ENCODE data around the gene RNASE13. TPM values are rescaled to one million over a fixed set of nuclear protein-coding genes. Genes with fewer than 3 reads are reported as not detected.

The RNASE13 gene
- total RNA-seq, 2 donors from 2014 or later, result not detected

DNA sequence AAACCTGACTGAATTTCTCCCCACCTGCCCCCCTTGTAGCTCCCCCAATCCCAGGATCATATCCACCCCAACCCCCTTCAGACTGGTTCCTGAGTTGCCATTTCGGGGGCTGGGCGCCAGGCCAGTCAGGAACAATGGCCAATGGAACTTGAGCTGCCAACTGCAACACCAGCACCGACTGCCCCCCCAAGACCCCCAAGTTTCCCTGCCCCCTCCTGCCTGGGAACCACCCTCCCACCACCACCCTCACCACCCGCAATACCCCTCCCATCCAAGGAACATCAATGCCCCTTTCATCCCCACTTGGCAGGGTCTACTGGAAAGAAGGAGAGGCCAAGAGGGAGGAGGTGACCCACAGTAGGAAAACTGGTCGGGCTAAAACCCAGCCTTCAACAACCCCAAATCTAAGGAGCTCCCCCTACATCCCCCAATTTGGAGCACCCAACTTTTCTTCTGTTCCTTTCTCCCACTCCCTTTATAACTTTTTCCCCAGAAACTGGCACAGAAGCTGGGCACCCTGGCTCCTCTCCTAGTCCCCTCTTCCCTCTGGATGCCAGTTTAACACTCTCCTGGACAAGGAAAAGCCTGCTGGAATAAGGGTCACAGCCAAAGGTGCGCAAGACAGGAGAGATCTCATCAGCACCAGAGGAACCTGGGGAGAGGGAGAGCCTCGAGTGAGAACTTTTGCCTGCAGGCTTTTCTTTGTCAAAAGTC is 8.2 kb downstream of the RNASE13 start:
- ATAC-seq, result no peak
- Histone ChIP-seq H3K4me3 (no peak overlapping the region), H3K9me3 (no peaks in the 10 kb centered on the region), H3K27ac (peak overlapping the region; percentile 69 to 77 (median 74)), H3K4me1 (peaks cover 33% of the 10 kb centered on the region), H3K36me3 (replicated peaks in 1 of 2; ENCODE audit: insufficient read depth in 1 of 2, low read depth in 2 of 2) (no peaks in the 10 kb centered on the region), H3K27me3 (no peaks in the 10 kb centered on the region)
- intact Hi-C loops (cut with DNase I), result no loop called here
- no peak for DNase-seq
- TF ChIP-seq POLR2A (IDR thresholded peaks at IDR 0.05), result no peak
- TF ChIP-seq CTCF (IDR thresholded peaks at IDR 0.05), result no peak
- WGBS, 2 donors, result 53 to 59% methylated on average over 5 to 7 of the region's 7 CpGs

- peaks cover 33% of the 10 kb centered on the region for H3K4me1 ChIP-seq
- peak in 1 of 7 experiments; percentile 12 for TF ChIP-seq CTCF (IDR thresholded peaks at IDR 0.05)
- no peak for TF ChIP-seq POLR2A (IDR thresholded peaks at IDR 0.05)
- intact Hi-C loops (cut with DNase I), result no loop called here
- no peaks in the 10 kb centered on the region for H3K36me3 ChIP-seq (replicated peaks in 1 of 2; ENCODE audit: insufficient read depth in 1 of 2, low read depth in 2 of 2)
- H3K27ac ChIP-seq, result peak overlapping the region; percentile 69 to 77 (median 74)
- DNase-seq, result peak; percentile 47 to 69 (median 58)
- no peaks in the 10 kb centered on the region for H3K9me3 ChIP-seq
- H3K4me3 ChIP-seq, result peak overlapping the region; percentile 26 to 46
- H3K27me3 ChIP-seq, result no peaks in the 10 kb centered on the region
- ATAC-seq, result peak; percentile 27
- WGBS, 2 donors, result 19 to 24% methylated on average over 22 to 34 of the region's 58 CpGs
Measured at GRCh38 chr14:21025371-21026273, 9.0 kb downstream of the RNASE13 start.

DNA sequence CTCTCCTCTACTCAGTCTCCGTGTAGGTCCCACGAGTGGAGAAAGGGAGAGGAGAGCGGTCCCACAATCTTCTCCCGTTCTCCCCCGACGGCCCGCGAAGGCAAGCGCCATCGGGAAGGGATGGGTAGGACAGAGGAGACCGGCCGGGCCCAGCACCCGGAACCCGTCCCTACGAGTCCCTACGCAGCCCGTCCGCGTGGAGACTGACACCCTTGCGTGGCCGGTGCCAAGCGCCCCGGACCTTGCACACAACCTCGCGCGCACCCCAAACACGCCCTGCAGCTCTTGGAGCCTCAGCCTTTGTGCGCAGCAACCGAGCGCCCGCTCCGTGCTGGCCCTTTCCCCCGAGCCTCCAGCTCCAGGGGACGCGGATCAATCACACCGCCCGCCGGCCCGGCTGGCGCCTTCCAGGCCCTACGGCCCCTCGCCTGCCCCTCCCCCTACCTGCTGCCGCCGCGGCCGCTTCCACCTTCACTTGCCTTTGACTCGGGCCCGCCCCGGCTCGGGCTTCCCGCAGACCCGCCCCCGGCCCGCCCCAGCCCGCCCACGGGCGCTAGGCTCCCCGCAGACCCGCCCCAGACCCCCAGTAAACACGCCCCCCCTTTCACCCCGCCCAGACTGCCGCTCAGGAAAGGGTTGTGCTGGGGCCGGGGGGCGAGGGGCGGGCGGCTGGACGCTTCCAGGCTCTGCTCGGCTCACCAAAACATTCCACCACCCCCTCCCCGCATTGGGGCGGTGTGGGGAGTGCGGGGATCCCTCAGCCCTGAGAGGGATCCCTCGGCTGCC is 9.8 kb downstream of the RNASE13 start, which contains the start of gene NDRG2:
Gene NDRG2, minus strand, starts transcription at position 477 of the 786 bp plus-strand sequence. CDS start 1,746 bp downstream, outside the sequence.
- Histone ChIP-seq H3K27ac (peak within 1 kb of the TSS; percentile 69 to 77 (median 74)), H3K27me3 (no peaks in the 10 kb centered on the region), H3K4me1 (peaks cover 33% of the 10 kb centered on the region), H3K9me3 (no peaks in the 10 kb centered on the region), H3K36me3 (replicated peaks in 1 of 2; ENCODE audit: insufficient read depth in 1 of 2, low read depth in 2 of 2) (peaks cover 0 to 3% of the 10 kb centered on the region in 2 donors), H3K4me3 (peak within 1 kb of the TSS; percentile 26 to 46)
- DNase-seq, result peak; percentile 83 to 91 (median 88)
- peak; percentile 88 for ATAC-seq
- peak; percentile 45 to 65 (median 62) for TF ChIP-seq POLR2A (IDR thresholded peaks at IDR 0.05)
- no peak for TF ChIP-seq CTCF (IDR thresholded peaks at IDR 0.05)
- WGBS, 2 donors, result 0 to 1% methylated on average over 34 to 61 of the region's 72 CpGs
- intact Hi-C loops (cut with DNase I), result no loop called here

DNA sequence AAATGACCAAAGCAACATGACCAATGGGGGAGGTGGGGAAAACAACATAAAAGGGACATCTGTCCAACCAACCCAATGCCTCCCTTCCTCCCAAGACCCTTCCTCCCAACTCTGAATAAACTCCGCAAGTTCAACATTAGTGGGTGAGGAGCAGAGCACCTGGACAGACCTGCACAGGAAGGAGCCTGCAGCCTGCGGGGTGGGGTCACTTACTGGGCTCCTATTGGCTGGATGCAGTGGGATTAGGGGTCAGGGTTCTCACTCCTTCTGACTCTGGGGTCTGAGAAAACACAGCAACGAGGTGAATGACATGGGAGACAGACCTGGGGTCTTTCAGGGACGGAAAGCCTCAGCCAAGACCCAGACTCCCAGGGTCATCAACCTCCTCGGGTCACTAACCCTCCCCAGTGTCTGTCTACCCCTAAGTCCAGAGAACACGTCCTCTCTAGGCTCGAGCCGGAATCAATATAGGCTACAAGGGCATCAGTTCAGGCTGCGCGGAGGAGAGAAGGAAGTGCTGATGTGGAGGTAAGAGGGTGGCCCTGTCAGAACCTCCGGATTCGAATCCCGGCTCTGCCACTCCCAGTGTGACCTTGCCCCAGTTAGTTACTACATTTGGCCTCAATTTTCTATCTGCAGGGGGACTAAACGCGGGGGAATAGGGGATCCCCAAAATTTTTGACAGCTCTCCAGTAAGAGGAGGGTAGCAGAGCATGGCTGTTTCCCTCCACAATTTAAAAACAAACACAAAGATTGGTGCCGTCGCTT is 10.6 kb downstream of the RNASE13 start:
- Histone ChIP-seq H3K4me1 (peaks cover 33% of the 10 kb centered on the region), H3K4me3 (peak overlapping the region; percentile 26 to 46), H3K27me3 (no peaks in the 10 kb centered on the region), H3K27ac (peak overlapping the region; percentile 69 to 77 (median 74)), H3K9me3 (no peaks in the 10 kb centered on the region), H3K36me3 (replicated peaks in 1 of 2; ENCODE audit: insufficient read depth in 1 of 2, low read depth in 2 of 2) (peaks cover 0 to 7% of the 10 kb centered on the region in 2 donors)
- WGBS, 2 donors, result 9 to 13% methylated on average over 17 of the region's 17 CpGs
- ATAC-seq, result peak; percentile 36
- intact Hi-C loops (cut with DNase I), result no loop called here
- TF ChIP-seq CTCF (IDR thresholded peaks at IDR 0.05) (no peak), POLR2A (IDR thresholded peaks at IDR 0.05) (no peak)
- peak in 2 of 4 donors; percentile 39 to 41 for DNase-seq

Measured in body of pancreas (tissue), 4 donors.